G401 (cell line): Measurements from ENCODE around the gene TRIM32. TPM values are rescaled to one million over a fixed set of nuclear protein-coding genes. Genes with fewer than 3 reads are reported as not detected.
"Not testable (repeated sequence)": the region's sequence is repeated elsewhere in the genome, so short reads cannot be mapped to it uniquely, and the experiment has no call there.

Source experiments
- DNase-seq: peaks from one replicate; pipeline ENCODE4 v3.0.0-alpha.2; 2015; ENCODE audit warnings: low spot score
- in situ Hi-C: cut with HindIII; loops from 2 replicates; pipeline ENCODE4 v1.10.0; 2016; ENCODE audit warnings: low sequenced_read_pairs, mixed read lengths
- total RNA-seq: library from RNA; depleted of rRNA; stranded (reverse); fragments of >200 nt; shearing (Covaris generic); gene quantifications from 2 replicates; pipeline ENCODE4 v1.2.3, GENCODE V29; 2014

TRIM32 gene
- total RNA-seq, 1 experiment from 2014 or later = 22.3 TPM

DNA sequence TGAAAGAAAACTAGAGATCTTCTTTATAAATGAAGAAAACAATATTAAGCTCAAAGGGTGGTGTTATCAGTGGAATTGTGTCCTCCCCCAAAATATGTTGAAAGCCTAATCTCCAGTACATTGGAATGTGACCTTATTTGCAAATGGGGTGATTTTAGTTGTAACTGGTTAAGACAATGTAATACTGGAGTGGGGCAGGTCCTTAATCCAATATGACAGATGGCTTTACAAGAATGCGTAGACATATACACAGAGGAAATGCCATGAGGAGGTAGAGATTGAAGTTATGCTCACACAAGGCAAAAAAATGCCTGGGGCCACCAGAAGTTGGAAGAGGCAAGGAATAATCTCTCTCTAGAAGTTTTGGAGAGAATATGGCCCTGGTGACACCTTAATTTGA, 13.7 kb upstream of the TRIM32 start:
- in situ Hi-C loops = no loop called here
- no peak for DNase-seq

DNA sequence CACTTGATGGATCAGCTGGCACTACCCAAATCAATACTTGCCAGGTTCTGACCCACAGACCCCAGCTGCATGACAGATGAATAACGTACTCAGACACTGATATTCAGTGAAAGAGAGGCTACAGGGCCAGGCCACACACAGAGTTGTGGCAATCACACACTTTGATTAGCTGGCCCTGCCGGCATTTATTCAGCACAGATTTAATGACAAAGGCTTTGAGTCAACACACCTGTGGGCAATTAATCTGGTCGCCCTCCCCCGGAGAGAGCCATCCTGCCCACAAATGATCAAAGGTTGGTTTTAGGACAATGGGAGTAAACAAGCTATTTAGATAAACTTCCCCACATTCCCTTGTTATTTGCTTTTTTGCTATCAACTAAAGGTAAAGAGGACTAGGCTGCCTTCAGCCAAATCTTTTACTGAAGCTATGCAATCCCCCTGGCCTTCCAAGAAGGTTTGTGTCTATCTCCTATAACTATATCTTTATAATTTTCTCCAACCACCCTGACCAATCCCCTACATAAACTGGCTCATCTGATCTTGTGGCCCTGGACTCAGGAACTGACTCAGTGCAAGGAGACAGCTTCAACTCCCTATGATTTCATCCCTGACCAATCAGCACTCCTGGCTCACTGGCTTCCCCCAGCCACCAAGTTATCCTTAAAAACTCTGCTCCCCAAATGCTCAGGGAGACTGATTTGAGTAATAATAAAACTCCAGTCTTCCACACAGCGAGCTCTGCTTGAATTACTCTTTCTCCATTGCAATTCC, 12.7 kb upstream of the TRIM32 start:
- DNase-seq = no peak
- in situ Hi-C loops = no loop called here

DNA sequence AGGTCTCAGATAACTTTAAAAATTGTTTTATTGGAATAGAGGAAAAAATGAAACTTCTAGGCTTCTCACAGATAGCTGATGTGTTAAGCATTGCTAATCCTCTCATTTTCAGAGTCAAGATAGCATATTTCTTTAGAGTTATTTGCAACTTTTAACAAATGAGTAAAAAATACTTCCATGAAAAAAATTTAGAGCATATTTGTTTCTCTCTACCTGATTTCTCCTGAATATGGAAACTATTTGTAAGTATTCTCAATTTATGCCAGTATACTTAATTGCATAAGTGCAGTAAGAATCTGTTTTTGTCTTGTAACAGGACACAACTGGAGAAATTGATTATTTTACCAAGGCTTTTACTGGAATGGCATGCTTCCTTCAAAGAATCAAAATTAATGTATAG, 3.6 kb upstream of the TRIM32 start:
- in situ Hi-C loops = no loop called here
- DNase-seq = no peak

DNA sequence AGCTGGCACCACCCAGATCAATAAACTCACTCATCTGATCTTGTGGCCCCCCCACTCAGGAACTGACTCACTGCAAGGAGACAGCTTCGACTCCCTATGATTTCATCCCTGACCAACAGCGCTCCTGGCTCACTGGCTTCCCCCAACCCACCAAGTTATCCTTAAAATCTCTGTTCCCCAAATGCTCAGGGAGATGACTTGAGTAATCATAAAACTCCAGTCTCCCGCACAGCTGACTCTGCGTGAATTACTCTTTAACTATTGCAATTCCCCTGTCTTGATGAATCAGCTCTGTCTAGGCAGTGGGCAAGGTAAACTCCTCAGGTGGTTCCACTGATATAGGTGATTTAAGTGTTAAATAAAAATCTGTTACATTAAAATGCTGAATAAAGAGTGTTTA, 1.9 kb upstream of the TRIM32 start:
- in situ Hi-C loops = no loop called here
- no peak for DNase-seq

DNA sequence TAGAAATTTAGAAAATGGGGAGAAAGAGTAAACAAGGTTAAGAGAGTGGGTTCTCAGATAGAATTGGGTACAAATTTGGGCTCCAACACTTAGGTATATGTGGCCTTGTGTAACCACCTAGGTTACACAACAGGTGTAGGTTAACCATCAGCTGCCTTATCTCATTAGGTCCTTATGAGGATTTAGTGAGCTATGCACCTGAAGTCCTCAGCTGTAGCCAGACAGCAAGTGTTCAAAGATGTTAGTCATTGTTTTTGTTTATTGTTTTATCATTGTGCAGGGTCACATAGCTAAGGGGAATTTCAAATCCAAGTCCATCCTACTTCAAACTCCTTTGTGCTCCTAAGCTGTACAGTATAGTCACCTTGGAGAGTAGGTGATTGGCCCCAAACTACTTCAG, 970 bp upstream of the TRIM32 start:
- DNase-seq = no peak
- in situ Hi-C loops = no loop called here

DNA sequence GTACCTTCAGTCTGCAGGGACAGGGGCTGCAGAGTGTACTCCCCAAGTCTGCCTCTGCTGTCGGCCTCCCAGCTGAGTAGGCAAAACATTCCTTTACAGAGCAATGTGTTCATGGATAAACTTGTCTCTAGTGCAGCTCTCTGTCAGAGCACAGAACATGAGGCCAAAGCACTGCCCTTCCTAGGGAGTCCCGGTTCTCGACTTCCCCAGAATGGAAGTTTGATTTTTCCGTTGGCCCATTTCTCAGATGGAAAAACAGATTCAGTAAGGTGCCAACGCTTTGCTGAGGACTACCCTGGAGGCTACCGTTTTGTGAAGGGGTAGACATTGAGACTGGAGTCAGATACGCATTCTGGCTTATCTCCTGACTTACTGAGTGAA, 422 bp upstream of the TRIM32 start:
- no peak for DNase-seq
- in situ Hi-C loops = no loop called here

DNA sequence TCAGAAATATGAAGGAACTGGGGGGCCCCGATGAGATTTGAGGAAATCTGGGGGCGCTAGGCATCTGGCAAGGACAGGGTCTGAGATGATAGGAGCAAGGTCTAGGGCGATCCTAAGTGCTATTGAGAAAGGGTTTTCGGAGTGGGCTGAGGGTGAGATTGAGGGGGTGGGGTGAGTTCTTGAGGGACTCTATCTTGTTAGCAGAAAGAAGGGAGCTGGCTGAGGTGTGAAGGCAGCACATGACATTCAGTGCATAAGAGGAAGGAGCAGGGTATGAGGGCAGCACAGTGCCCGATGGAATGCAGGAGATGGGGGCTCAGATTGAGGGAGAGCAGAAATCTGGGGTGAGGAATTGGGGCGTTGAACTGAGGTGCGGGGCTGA, 640 bp downstream of the TRIM32 start:
- in situ Hi-C loops = no loop called here
- DNase-seq = peak; percentile 61

DNA sequence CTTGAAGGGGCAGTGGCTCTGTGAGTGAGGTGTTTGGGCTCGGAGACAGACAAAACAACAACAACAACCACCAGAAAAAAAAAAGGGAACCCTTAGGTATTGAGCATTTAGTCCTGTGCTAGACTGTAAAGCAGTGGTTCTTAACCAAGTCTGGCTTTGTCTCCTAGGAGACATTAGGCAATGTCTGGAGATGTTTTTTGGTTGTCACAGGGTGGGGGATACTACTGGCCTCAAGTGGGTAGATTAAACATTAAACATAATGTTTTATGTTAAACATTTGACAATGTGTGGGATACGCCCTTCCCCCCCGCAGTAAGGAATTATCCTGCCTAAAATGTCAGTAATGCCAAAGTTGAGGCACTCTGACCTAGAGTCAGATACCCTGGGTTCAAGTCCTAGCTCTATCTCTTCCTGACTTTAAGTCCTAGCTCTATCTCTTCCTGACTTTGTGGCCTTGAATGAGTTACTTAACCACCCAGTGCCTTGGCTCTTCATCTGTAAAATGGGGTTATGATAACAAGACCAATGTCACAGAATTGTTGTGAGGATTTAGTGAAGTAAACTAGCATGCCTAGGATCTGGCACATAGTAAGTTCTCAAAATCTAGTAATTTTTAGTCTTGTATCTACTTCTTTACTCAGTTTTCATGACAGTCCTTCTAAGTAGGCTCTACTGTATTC, 1.8 kb downstream of the TRIM32 start:
- no peak for DNase-seq
- in situ Hi-C loops = no loop called here

DNA sequence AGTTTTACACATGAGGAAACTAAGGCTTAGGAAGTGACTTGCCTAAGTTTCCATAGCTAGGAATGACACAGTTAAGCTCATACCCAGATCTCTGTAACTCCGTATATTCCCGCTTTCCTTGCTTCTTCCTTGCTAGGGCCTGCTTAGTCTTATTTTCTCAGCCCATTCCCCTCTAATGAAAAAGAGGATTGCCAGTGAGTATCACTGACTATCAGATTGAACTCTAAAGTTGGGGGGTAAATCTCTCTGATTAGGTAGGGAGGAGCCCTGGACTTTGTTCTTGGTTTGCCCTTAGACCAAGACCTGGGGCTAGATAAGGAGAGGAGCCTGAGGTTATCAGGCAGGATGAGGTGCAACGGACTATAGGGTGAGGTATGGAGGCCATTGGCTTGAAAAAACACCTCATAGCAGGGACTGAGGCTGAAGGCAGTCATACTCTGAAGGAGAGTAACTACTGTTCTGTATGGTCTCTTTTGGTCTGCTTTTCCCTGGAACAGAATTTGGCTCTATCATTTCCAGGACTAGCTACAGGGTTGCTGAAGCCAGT, 2.5 kb downstream of the TRIM32 start:
- DNase-seq = no peak
- in situ Hi-C loops = no loop called here

DNA sequence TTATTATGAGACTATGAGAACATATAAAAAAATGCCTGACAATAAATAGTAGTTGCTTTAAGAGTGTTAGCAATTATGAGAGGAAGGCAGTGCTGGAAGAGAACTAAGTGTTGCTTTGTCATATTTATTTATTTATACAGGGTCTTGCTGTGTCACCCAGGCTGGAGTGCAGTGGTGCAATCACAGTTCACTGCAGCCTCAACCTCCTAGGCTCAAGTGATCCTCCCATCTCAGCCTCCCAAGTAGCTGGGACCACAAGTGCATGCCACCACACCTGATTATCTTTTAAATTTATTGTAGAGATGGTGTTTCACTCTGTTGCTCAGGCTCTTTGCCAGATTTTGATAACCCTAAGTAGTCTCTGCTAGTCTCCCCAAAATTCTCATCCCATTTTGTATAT, 3.7 kb downstream of the TRIM32 start:
- in situ Hi-C loops, DNase-seq: not testable (repeated sequence)

DNA sequence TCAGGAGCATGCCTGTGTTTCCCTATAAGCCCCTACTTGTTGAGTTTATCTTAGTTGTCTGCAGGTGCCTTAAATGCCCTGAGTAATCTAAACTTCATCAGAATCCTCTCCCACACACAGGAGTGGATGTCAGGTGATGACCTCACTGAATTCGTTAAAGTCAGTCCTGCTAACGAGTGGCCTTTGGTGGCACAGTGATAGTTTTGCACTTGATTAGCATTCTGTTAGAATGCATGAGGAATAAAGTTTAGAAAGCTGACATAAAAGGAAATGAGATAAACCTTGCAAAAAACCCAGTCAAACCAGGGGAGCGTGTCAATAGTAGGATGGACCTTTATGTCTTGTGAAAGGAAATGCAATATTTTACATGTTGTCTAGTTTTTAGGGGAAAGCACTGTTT, 4.5 kb downstream of the TRIM32 start:
- DNase-seq = no peak
- in situ Hi-C loops = no loop called here

DNA sequence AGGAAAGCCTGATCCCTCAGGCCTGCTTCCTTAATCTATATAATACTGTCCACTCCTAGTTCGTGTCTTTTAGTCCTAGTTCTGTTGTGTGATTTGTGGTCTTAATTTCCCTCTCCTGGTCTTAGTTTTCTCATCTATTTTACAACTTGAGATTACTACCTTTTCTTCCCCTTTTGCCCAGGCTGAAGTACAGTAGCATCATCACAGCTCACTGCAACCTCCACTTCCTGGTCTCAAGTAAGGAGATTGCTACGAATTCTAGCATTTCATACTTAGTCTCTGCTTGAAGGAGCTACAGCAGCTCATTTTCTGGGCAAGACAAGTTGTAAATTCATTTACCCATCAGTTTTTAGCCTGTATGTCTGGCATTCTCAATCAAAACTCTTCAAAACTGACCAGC, 5.5 kb downstream of the TRIM32 start:
- DNase-seq = no peak
- in situ Hi-C loops = no loop called here

DNA sequence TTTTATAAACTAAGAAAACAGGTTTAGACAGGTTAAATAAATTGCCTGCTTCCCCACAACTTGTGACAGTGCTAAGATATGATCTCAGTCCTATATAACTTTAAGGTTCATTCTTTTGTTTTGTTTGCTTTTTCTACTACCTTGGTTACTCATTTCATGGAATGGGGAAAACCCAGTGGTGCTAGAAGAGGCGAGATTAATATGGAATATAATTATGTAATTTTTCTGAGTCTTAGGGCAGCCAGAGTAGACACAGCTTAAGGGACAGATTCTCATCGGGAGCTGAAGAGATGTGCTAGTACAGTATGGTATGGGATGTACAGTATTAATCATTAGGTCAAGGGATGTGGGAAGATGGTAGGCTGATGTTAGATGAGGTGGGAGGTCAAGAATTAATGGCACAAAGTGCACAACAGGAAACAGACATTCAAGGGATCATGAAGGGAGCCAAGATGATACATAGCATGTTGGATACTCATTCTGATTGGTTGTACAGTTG, 6.2 kb downstream of the TRIM32 start:
- no peak for DNase-seq
- in situ Hi-C loops = no loop called here

DNA sequence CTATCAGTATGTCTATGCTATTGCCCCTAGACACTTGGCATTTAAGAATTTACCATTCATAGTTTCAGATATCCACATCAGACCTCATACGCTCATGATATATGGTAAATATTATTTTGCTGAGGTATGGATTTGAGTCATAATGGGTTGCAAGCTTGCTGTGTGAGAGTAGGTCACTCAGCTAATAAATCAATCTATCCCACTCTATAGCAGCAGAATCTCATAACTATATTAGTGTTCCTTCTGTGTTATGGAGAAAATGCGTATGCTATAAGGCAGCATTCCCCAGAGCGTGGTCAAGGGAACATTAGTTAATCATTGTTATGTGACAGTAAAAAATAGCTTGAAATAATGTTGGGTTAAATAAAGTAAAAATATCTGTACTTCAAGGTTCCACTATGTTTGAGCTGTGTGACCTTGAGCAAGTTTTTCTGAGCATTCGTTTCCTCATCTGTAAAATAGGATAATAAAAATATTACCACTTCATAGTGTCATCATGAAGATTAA, 7.7 kb downstream of the TRIM32 start:
- in situ Hi-C loops = no loop called here
- DNase-seq = no peak

DNA sequence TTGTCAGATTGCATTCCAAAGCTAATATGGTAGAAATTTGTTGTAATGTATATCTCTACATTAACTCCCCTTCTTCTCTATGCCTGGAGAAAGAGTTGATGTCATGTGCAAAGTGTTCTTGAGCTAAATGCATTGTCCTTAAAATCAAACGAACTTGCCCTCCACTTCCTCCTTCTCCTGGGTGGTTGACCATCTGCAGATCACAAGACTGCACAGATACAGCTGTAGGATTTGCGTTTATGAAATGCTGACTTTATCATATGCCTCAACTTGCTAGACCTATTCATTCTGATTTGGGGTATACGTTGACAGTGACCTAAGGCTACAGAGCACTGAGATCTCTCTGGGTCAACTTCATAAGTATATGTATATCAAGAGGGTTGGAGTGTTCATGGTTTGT, 8.3 kb downstream of the TRIM32 start:
- in situ Hi-C loops = no loop called here
- no peak for DNase-seq

DNA sequence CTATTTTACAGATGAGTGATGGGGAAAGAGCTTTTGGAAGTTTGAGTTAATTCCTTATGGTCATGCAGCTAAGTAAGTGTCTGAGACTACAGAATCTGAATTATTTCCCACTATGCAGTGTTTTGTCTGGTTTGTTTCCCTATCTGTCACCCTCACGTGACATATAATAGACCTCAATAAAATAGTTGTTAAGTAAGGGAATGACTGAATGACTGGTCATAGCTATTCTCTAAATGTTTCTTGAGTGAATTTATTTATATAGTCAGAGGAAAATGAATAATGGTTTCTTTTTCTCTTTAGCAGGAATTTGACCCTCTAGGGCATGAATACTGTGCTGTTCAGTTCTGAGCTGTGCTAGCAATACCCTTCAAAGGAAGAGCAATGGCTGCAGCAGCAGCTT, 10.3 kb downstream of the TRIM32 start:
- DNase-seq = no peak

DNA sequence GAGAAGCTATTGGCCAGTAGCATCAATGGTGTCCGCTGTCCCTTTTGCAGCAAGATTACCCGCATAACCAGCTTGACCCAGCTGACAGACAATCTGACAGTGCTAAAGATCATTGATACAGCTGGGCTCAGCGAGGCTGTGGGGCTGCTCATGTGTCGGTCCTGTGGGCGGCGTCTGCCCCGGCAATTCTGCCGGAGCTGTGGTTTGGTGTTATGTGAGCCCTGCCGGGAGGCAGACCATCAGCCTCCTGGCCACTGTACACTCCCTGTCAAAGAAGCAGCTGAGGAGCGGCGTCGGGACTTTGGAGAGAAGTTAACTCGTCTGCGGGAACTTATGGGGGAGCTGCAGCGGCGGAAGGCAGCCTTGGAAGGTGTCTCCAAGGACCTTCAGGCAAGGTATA, 10.8 kb downstream of the TRIM32 start:
- in situ Hi-C loops = no loop called here
- no peak for DNase-seq

More for the DNA sequence above, 10.3 kb downstream of the TRIM32 start:
- in situ Hi-C loops = no loop called here

DNA sequence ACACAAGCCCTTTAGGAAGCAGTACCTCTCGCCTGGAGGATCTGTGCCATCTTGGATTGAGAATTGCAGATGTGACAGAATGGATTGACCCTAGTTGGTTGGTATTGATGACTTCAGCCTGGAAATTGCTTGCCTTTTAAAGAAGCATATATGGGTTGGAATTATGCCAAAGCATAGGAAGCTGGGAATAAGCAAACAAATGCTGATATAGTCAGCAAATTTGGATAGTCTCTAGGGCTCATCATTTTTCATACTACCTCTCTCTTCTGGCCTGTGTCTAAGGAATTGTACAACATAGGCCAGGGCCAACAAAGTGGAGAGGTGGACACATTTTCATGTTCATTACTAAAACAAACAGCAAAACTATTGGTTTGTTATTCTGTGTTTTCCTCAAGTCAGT, 13.2 kb downstream of the TRIM32 start:
- in situ Hi-C loops = no loop called here
- DNase-seq = no peak

DNA sequence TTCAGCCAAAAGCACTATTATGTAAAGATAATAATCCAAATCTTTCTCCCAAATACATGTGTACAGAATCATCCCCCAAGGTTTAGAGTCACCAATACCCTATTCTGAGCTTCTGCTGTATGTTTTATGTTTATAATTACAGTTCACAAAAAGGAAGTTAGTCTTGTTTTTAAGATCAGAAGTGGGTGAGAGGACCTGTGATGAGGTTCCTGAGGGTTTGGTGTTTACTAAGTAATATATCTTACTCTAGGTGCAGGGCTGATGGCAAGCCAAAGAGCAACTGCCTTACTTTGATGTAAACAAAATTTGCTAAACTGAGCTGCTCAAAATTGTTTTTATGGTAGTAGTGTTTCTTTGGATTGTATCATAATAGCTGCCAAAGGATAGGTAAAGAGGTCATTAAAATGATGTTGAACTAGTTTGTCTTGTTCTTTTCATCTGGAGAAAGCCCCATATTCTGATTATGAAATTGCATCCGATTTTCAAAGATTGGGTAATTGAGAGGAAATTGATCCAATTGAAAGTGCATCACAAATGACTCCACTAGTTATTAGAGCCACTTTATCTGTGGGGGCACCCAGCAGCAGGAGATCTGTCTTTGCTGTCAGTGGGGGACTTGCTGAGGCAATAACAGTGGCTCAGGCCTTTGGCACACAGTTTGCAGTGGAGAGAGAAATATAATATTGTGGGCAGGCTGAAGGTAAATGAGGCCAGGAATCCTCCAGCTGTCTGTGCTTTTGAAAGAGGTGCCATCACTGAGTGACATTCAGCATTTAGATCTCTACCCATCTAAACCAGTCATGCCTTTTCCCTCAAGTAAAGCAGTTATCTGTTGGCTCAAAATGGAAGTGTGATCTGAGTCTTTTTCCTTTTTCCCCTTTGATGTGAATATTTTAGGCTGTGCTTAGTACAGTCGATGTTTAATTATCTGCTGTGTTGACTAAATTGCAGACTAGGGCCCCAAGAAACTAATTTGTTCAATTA, 14.1 kb downstream of the TRIM32 start:
- DNase-seq = peak; percentile 56
- in situ Hi-C loops = no loop called here
